Measurements from ENCODE around the gene ADAMTS12.

Gene ADAMTS12

DNA sequence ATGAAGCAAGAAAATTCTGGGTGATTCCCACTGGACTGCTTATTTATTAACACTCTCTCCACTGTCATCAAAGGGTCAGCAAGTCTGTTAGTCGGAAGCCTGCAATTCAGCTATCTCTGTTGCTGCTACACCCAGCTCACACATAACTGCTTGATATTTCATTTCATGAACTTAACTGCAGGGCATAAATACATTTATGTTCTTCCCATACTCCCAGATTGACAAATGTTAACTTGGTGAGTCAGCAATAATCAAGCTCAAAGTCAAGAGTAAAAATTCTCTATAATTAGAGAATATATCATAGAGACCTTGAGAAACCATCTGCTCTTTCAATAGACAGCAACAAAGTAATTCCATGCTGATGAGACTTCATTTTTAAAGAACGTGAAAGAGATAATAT lies 198.8 kb downstream of the ADAMTS12 start:
- no peak overlapping the region for H3K27ac ChIP-seq

DNA sequence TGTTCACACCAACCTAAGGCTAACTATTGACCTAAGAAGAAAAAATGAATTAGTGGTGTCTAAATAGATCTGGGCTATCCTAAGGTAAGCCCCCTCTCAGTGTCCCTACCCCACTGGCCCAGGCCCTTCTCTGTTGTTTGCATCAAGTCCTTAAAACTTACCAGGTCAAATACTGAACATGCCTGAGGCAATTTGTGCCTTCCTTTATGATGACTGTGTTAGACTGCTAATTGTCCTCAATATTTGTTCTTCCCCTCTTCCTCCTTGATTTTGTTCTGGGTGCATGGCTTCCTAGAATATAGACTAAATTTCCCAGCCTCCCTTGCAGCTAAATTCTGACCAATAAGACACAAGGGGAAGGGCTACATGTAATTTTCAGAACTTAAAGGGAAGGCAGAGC lies 199.9 kb downstream of the ADAMTS12 start:
- TF ChIP-seq ZFX (IDR thresholded peaks at IDR 0.05): no peak
- H3K27ac ChIP-seq: no peak overlapping the region

More for the DNA sequence above, 198.8 kb downstream of the ADAMTS12 start:
- TF ChIP-seq, protein P1, sequence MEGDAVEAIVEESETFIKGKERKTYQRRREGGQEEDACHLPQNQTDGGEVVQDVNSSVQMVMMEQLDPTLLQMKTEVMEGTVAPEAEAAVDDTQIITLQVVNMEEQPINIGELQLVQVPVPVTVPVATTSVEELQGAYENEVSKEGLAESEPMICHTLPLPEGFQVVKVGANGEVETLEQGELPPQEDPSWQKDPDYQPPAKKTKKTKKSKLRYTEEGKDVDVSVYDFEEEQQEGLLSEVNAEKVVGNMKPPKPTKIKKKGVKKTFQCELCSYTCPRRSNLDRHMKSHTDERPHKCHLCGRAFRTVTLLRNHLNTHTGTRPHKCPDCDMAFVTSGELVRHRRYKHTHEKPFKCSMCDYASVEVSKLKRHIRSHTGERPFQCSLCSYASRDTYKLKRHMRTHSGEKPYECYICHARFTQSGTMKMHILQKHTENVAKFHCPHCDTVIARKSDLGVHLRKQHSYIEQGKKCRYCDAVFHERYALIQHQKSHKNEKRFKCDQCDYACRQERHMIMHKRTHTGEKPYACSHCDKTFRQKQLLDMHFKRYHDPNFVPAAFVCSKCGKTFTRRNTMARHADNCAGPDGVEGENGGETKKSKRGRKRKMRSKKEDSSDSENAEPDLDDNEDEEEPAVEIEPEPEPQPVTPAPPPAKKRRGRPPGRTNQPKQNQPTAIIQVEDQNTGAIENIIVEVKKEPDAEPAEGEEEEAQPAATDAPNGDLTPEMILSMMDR (conservative IDR thresholded peaks at IDR 0.05): no peak
- no peak for TF ChIP-seq ZFX (IDR thresholded peaks at IDR 0.05)

DNA sequence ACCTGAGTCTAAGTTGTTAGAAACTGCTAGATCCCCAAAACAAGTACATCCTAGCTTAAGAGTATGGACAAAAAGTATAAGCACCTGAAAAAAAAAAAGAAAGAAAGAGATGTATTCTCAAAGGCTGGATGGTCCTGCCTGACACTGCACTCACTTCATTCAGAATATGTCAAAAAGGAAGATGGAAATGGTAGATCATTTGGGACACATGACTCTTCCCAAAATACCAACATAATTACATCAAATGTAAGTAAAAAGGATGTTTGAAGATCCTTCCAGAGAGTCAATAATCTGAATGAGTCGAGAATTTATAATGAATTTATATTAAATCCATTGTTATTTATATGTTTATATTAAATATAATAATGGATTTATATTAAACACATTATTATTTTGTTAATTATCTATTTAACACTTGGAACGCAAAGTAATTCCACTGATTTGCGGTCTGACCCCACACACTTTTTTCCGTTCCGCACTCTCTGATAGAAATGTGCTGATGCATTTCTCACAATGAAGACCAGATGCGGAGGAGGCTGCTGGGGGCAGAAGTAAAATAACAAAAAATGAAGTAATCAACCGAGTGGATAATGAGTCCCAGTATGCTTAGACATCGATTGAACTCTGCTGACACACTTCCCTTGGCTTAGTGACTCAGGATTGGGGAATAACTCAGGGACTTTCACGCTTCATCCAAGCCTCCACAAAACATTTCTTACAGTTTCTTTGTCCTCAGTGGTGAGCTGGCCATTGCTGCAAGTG lies 201.2 kb downstream of the ADAMTS12 start:
- no peak for TF ChIP-seq ZFX (IDR thresholded peaks at IDR 0.05)
- TF ChIP-seq, protein P1 (conservative IDR thresholded peaks at IDR 0.05): no peak
- H3K27ac ChIP-seq: no peak overlapping the region

- no peak for TF ChIP-seq ZFX (IDR thresholded peaks at IDR 0.05)
- TF ChIP-seq, protein P1 (conservative IDR thresholded peaks at IDR 0.05): no peak
- no peak overlapping the region for H3K27ac ChIP-seq
Measured at GRCh38 chr5:33688526-33688925, 203.3 kb downstream of the ADAMTS12 start.

GRCh38 chr5:33688066-33688465 lies 203.7 kb downstream of the ADAMTS12 start:
- TF ChIP-seq, protein P1 (conservative IDR thresholded peaks at IDR 0.05): no peak
- TF ChIP-seq ZFX (IDR thresholded peaks at IDR 0.05): no peak

DNA sequence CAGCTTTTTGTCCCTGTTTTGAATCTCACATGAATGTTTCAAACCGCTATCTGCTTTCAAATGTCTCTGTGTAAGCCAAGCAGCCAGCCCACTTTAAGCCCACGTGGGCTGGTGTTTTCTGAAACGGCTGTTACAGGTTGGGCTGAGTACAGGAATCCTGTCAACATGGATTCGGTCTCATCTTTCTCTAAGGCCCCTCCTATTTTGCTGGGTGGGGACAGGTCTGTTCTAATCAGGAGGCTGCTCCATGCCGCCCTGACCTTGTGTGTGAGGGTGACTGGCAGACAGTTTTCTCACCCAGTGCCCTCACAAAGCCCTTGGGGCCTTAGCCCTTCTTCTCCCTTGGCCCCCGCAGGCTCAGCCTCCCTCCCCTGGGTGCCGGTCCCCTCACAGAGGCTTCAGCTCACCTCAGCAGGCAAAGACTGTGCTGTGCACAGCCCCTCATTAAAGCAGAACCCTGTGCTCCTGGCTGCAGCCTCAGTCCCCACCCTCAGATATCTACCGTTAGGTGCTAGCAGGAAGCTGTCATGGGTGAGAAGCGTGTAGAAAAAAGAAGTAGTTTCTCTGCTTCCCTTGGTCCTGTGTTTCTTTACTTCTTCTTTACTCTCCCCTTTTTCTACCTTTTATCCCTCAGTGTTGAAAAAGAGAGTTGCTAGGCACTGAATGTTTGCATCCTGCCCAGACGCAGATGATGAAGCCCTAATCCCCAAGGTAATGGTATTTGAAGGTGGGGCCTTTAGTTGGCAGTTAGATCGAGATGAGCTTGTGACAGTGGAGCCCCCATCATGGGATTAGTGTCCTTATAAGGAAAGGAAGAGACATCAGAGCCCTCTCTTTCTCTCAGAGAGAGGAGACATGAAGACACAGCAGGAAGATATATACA lies 205.7 kb downstream of the ADAMTS12 start:
- no peak for TF ChIP-seq ZFX (IDR thresholded peaks at IDR 0.05)
- TF ChIP-seq, protein P1 (conservative IDR thresholded peaks at IDR 0.05): no peak
- no peak overlapping the region for H3K27ac ChIP-seq

More at GRCh38 chr5:33688066-33688465, 203.7 kb downstream of the ADAMTS12 start:
- H3K27ac ChIP-seq: no peak overlapping the region

- H3K27ac ChIP-seq: no peak overlapping the region
- no peak for TF ChIP-seq ZFX (IDR thresholded peaks at IDR 0.05)
- TF ChIP-seq, protein P1 (conservative IDR thresholded peaks at IDR 0.05): no peak
Measured at GRCh38 chr5:33684496-33685159, 207.2 kb downstream of the ADAMTS12 start.
